HG02884 (cell line): ENCODE data around the gene SPINT2.

Experiments
- ATAC-seq: cut with Tn5 transposase; IDR thresholded peaks from one replicate; pipeline ENCODE4 v1.9.1; 2021; ENCODE audit warnings: mild to moderate bottlenecking, moderate library complexity; ENCODE audit not compliant: unreplicated experiment

The SPINT2 gene

GRCh38 chr19:38266981-38267597 is 2.7 kb downstream of the SPINT2 start:
- no peak for ATAC-seq

DNA sequence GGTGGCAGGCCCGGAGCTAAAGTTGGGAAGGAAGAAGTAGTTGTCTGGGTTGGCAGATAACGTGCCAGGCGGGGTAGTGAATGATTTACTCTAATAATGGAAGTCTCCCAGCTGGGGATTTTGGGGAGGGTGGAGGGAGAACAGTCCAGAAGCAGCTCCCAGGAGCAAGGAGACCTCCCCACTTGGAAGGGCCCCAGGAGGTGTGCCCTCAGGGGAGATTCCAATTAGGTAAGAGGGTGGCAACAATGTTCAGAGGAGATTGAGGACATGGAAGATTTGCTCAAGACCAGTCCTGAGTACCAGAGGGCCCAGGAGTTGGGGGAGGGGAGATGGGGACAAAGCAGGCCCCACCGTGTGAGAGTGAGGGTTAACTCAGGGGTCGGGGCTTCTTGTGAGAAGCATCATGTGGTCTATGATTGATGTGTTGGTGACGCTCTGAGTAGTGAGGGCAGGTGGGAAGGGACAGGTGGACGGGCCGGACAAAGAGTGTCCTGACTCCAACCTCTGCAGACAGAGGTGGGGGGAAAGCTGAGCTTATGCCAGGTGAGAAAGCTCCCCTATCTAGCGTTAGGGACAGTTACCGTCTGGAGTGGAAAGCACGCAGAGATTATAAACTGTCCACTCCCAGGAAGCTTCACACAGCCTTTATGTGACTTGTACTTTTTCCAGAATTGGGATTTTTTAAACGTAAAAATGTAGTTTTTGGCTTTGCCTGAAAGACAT is 3.5 kb downstream of the SPINT2 start:
- ATAC-seq: no peak

- no peak for ATAC-seq
Measured at GRCh38 chr19:38268539-38268938, 4.2 kb downstream of the SPINT2 start.

GRCh38 chr19:38270587-38271167 is 6.3 kb downstream of the SPINT2 start:
- no peak for ATAC-seq

- no peak for ATAC-seq
Measured at GRCh38 chr19:38273499-38273898, 9.1 kb downstream of the SPINT2 start.

DNA sequence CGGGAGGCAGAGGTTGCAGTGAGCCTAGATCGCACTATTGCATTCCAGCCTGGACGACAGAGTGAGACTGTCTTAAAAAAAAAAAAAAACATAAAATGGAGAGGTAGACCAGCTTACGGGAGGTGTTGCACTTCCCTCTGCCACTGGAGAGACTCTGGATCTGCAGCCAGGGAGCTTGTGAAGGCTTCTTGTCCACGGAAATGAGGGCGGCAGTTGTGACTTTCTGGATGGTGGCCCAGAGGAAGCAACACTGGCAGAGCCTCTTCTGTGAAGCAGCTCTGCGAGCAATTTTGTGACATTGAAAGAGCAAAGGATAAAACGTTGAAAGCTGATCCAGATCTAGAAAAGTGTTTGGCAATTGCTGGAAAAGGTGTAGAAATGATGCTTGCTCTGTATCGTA is 10.4 kb downstream of the SPINT2 start:
- ATAC-seq: no peak

DNA sequence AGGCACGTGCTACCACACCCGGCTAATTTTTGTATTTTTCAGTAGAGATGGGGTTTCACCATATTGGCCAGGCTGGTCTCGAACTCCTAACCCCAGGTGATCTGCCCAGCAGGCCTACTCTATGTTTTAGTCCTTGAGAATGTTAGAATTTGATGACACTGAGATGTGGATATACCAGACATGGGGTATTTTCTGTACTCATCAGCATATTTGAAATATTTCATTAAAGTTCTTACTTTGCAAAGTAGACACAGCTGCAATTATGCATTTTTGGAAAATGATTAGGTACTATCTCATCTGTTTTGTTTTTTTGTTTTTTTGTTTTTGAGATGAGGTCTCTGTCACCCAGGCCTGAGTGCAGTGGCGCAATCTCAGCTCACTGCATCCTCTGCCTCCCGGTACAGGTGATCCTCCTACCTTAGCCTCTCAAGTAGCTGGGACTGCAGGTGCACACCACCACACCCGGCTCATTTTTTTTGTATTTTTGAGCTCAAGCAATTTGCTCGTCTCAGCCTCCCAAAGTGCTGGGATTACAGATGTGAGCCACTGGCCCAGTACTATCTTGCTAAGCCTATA is 12.7 kb downstream of the SPINT2 start:
- ATAC-seq: no peak

- ATAC-seq: no peak
Measured at GRCh38 chr19:38277549-38277948, 13.2 kb downstream of the SPINT2 start.

DNA sequence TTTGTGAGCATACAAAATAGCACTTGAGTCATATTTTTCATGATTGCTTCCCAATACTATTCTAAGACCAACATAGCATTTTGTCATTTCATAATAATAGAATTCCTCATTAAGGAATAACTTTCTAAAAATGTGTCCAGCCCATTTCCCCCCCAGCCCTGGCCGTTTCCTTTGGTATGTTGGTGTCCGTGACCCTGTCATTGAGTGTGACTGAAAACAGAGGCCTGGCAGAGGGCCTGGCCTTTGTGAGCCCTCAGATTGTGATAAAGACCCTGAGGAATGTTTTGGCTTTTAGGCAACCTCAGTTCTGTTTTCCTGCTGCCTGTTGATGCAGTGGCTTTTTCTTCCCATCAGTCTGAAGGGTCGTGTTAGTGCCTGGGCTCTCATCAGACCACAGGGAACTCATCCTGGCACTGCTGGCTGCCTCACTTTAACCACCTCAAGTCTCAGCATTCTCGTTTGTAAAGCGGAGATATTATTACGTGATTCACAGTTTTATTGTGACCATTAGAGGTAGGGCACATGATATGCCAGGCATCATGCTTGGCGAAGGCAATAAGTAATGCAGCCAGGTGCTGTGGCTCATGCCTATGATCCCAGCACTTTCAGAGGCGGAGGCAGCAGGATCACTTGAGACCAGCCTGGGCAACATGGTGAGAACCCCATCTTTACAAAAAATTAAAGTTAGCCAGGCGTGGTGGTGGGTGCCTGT is 13.8 kb downstream of the SPINT2 start:
- ATAC-seq: no peak

GRCh38 chr19:38278751-38279150 is 14.4 kb downstream of the SPINT2 start:
- no peak for ATAC-seq

- ATAC-seq: no peak
Measured at GRCh38 chr19:38280030-38280921, 15.9 kb downstream of the SPINT2 start.

DNA sequence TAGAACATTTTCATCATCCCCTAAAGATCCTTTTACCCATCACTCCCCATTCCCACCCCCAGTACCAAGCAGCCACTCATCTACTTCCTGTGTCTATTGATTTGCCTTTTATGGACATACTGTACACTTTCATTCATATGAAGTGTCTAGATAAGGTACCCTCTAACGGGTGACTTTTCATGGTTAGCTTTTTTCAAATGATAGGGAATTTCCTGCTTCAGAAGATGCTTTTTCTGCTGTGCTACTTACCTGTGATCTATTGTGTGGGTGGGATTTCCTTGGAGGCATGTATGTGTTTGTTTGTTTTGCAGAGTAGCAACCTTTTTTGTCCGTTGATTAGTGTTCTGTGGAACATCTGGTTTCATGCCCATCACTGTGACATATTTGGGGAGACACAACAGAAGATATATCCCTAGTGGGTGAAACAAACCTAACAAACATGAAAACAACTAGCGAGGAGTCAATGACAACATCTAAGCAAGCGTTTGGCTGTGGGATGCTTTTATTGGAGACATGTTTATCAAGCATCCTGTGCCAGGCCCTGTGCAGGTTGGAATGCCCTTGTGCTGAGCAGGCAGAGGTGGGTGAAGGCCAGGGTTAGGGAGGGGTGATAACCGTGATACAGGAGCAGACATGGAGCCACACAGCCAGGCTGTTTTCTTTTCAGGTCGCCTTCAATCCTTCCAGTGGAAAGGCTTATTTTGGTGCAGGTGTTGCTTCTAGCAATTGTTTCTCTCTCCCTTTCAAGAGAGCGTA is 17.6 kb downstream of the SPINT2 start:
- no peak for ATAC-seq

GRCh38 chr19:38283271-38283670 is 18.9 kb downstream of the SPINT2 start:
- ATAC-seq: no peak

DNA sequence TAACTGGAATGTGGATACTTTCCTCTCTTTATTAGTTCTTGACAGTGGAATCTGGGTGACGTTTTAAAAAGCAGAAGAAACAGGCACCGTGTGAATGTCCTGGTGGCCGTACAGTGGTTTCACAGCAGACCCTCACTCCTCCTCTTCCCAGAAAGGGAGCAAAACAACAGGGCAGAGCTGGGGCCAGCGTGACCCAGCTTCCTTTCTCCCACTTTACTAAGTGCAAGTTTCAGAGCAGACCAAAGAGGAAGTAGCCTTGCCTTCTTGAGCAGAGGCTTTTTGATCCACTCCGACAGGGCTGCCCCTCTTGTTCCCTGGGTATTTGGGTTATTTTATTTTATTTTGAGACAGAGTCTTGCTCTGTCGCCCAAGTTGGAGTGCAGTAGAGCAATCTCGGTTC is 20.0 kb downstream of the SPINT2 start:
- ATAC-seq: no peak

DNA sequence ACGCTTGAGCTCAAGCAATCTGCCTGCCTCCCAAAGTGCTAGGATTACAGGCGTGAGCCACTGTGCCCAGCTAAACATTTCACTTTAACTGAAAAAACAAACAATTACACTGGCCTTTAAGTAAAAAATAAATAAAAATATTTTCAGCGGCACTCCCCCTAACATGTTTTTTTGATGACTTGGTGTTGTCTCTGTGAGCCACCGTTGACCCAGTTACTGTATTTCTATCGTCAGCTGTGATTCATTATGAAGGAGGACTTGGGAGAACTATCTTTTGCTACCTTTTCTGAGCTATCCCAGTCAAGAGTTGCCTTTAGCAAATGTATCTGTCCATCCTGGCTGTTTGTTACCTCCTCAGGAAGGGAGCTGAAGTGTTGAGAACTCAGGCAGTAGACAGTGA is 21.2 kb downstream of the SPINT2 start:
- no peak for ATAC-seq

DNA sequence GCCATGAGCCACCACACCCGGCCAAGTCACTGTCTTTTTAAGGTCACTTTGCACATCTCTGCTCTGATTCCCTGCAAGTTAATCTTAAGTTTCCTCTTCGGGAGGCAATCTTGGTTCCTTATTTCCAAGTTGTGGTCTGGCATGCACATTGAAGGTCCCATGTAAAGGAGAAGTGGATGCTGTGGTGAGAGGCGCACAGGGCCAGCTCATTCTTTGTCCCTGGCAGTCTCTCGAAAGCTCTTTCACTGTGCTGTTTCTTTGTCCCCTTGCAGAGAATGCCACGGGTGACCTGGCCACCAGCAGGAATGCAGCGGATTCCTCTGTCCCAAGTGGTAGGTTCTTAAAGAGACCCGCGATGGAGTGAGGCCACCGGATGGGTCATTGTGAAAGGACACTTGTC is 23.2 kb downstream of the SPINT2 start:
- ATAC-seq: no peak

- ATAC-seq: no peak
Measured at GRCh38 chr19:38288123-38288855, 23.9 kb downstream of the SPINT2 start.

DNA sequence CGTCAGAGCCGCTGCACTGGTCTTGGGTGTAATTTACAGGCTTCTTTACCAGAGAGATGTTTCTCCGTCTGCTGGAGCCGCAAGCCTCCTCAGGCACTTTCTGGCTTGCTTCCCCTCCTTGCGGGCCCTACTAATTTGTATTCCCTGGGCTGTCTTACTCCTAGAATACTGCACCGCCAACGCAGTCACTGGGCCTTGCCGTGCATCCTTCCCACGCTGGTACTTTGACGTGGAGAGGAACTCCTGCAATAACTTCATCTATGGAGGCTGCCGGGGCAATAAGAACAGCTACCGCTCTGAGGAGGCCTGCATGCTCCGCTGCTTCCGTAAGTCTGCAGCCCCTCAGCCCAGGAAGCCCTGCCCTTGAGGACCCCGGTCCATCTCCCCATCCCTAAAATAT is 25.6 kb downstream of the SPINT2 start:
- no peak for ATAC-seq

- no peak for ATAC-seq
Measured at GRCh38 chr19:38290631-38291147, 26.3 kb downstream of the SPINT2 start.
